Loucy (cell line): Measurements from ENCODE around the gene OR6K2.

Source experiments
- CTCF ChIP-seq: fragments of 200-600 bp; sonication (generic); conservative IDR thresholded peaks from 2 replicates; pipeline ENCODE4 v1.5.1; 2014; ENCODE audit warnings: mild to moderate bottlenecking, antibody characterized with exemption, low read length
- EZH2phosphoT487 ChIP-seq: fragments of 200-600 bp; IDR thresholded peaks from 2 replicates; pipeline ENCODE4 v1.6.1; 2018; ENCODE audit warnings: antibody characterized with exemption, mild to moderate bottlenecking, moderate library complexity, borderline replicate concordance

GRCh38 chr1:158735848-158736247 lies 35.4 kb upstream of the OR6K2 start:
- TF ChIP-seq CTCF (no peak), EZH2phosphoT487 (no peak)
